ENCODE measurements around the gene SEMA4C. TPM values are rescaled to one million over a fixed set of nuclear protein-coding genes. Genes with fewer than 3 reads are reported as not detected.

The SEMA4C gene
- polyA plus RNA-seq, 1 donor (not counting 4 experiments of a cell fraction or from before 2014, with no cell fraction given), result 7.5 TPM

DNA sequence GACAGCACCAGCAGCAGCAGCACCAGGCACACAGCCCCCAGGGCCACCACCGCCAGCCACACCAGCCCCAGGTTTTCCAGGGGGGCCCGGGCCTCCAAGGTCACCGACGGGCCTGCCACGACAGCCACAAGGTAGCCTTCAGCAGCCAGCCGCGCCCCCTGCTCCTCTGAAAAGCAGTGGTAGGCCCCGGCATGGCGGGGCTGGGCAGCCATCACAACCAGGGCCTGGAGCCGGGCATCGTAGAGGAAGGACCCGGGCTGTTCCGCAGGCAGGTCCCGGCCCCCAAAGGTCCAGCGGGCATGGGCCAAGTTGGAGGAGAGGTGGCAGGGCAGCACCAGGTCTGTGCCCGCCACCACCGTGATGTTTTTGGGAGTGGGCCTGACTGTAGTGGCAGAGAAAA is 8.8 kb downstream of the SEMA4C start:
- dilution Hi-C loops (cut with MboI; ENCODE audit: extremely low pct_ligation_motif_present, low sequenced_read_pairs), result no loop called here
- H3K27ac ChIP-seq (ENCODE audit: control insufficient read depth, insufficient read depth, low read length), result no peak overlapping the region

GRCh38 chr2:96860065-96861029 is 9.5 kb downstream of the SEMA4C start:
- no peak for FAIRE-seq

More for the DNA sequence above, 8.8 kb downstream of the SEMA4C start:
- no peak overlapping the region for H3K4me3 ChIP-seq (ENCODE audit: control insufficient read depth in 2 of 3, extremely low read depth in 1 of 3, insufficient read depth in 2 of 3, low read depth in 1 of 3, low read length in 3 of 3)
- no peak for TF ChIP-seq CTCF (optimal IDR thresholded peaks at IDR 0.05 in 1 of 3, IDR thresholded peaks at IDR 0.05 in 1 of 3, conservative IDR thresholded peaks at IDR 0.05 in 1 of 3; ENCODE audit: extremely low read depth in 1 of 3, insufficient read depth in 2 of 3, low read length in 3 of 3)
- TF ChIP-seq EZH2 (IDR thresholded peaks at IDR 0.05; ENCODE audit: low read length), result no peak
- FAIRE-seq (no peak), DNase-seq (ENCODE audit: low read depth, low spot score) (no peak)
- H2AFZ ChIP-seq (ENCODE audit: control insufficient read depth, low read length), result no peak overlapping the region
- no peaks in the 10 kb centered on the region for H3K9me1 ChIP-seq (ENCODE audit: control insufficient read depth, extremely low read depth, insufficient read depth, low read length)
- H3K4me2 ChIP-seq (ENCODE audit: control insufficient read depth, extremely low read depth, insufficient read depth, low read depth, low read length), result no peak overlapping the region
- H3K36me3 ChIP-seq (ENCODE audit: control insufficient read depth in 2 of 2, extremely low read depth in 1 of 2, insufficient read depth in 2 of 2, low read length in 2 of 2), result peaks cover 26 to 40% of the 10 kb centered on the region in 2 experiments
- H3K9ac ChIP-seq (ENCODE audit: control insufficient read depth, extremely low read depth, insufficient read depth, low read length), result no peak overlapping the region
- peaks cover 8% of the 10 kb centered on the region for H3K79me2 ChIP-seq (ENCODE audit: control insufficient read depth, insufficient read depth, low read length)
- no peaks in the 10 kb centered on the region for H4K20me1 ChIP-seq (ENCODE audit: control insufficient read depth, extremely low read depth, insufficient read depth, low read length)
- H3K27me3 ChIP-seq (ENCODE audit: control insufficient read depth, extremely low read depth, insufficient read depth, low read length), result no peaks in the 10 kb centered on the region
- peaks cover 10% of the 10 kb centered on the region for H3K4me1 ChIP-seq (ENCODE audit: control insufficient read depth, extremely low read depth, insufficient read depth, low read length)
- H3K9me3 ChIP-seq (ENCODE audit: control insufficient read depth, low read depth, low read length), result no peaks in the 10 kb centered on the region

More at GRCh38 chr2:96860065-96861029, 9.5 kb downstream of the SEMA4C start:
- Histone ChIP-seq H4K20me1 (ENCODE audit: control insufficient read depth, extremely low read depth, insufficient read depth, low read length) (no peaks in the 10 kb centered on the region), H2AFZ (ENCODE audit: control insufficient read depth, low read length) (no peak overlapping the region), H3K27ac (ENCODE audit: control insufficient read depth, insufficient read depth, low read length) (no peak overlapping the region), H3K9me3 (ENCODE audit: control insufficient read depth, low read depth, low read length) (no peaks in the 10 kb centered on the region), H3K9me1 (ENCODE audit: control insufficient read depth, extremely low read depth, insufficient read depth, low read length) (no peaks in the 10 kb centered on the region), H3K27me3 (ENCODE audit: control insufficient read depth, extremely low read depth, insufficient read depth, low read length) (no peaks in the 10 kb centered on the region), H3K36me3 (ENCODE audit: control insufficient read depth in 2 of 2, extremely low read depth in 1 of 2, insufficient read depth in 2 of 2, low read length in 2 of 2) (peaks cover 22 to 34% of the 10 kb centered on the region in 2 experiments), H3K4me1 (ENCODE audit: control insufficient read depth, extremely low read depth, insufficient read depth, low read length) (peaks cover 10% of the 10 kb centered on the region), H3K79me2 (ENCODE audit: control insufficient read depth, insufficient read depth, low read length) (peaks cover 8% of the 10 kb centered on the region), H3K4me3 (ENCODE audit: control insufficient read depth in 2 of 3, extremely low read depth in 1 of 3, insufficient read depth in 2 of 3, low read depth in 1 of 3, low read length in 3 of 3) (no peak overlapping the region), H3K4me2 (ENCODE audit: control insufficient read depth, extremely low read depth, insufficient read depth, low read depth, low read length) (no peak overlapping the region), H3K9ac (ENCODE audit: control insufficient read depth, extremely low read depth, insufficient read depth, low read length) (no peak overlapping the region)
- no peak for DNase-seq (ENCODE audit: low read depth, low spot score)
- dilution Hi-C loops (cut with MboI; ENCODE audit: extremely low pct_ligation_motif_present, low sequenced_read_pairs), result no loop called here
- TF ChIP-seq CTCF (optimal IDR thresholded peaks at IDR 0.05 in 1 of 3, IDR thresholded peaks at IDR 0.05 in 1 of 3, conservative IDR thresholded peaks at IDR 0.05 in 1 of 3; ENCODE audit: extremely low read depth in 1 of 3, insufficient read depth in 2 of 3, low read length in 3 of 3), result no peak
- TF ChIP-seq EZH2 (IDR thresholded peaks at IDR 0.05; ENCODE audit: low read length), result no peak
